Measurements from ENCODE around the gene AHCYL1. TPM values are rescaled to one million over a fixed set of nuclear protein-coding genes. Genes with fewer than 3 reads are reported as not detected.

The AHCYL1 gene
- total and polyA plus RNA-seq, 2 donors (not counting 1 experiment from before 2014, with no cell fraction given) = 24.3 to 51.4 TPM

DNA sequence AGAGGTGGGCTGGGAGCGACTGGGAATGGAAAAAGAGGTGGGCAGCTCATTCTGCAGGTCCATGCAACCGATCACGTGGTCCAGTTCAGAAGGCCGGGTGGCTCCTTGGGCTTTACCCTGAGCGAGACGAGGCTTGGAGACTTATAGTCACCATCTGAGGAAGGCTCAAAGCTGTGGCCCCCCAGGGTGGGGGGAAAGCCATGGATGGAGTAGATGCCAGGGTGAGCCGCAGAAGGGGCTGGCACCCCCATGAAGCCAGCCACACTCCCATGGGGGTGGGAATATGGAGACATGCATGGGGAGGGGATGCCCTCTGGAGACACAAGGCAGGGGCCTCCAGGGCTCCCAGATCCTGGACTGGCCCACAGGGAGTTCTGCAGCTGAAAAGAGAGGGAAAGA lies 76.1 kb downstream of the AHCYL1 start:
- Histone ChIP-seq H3K4me3 (ENCODE audit: control extremely low read depth in 1 of 5, extremely low read depth in 1 of 5, insufficient read depth in 1 of 5, low read depth in 2 of 5, low read length in 4 of 5) (no peak overlapping the region), H4K20me1 (ENCODE audit: control insufficient read depth, insufficient read depth, low read length, poor library complexity, severe bottlenecking) (peaks cover 16% of the 10 kb centered on the region), H3K79me2 (ENCODE audit: control insufficient read depth, insufficient read depth, low read length) (no peaks in the 10 kb centered on the region), H3K4me1 (ENCODE audit: control insufficient read depth in 2 of 2, insufficient read depth in 2 of 2, low read length in 2 of 2) (no peaks in the 10 kb centered on the region), H3K27ac (ENCODE audit: low read length in 2 of 2) (no peak overlapping the region), H3K27me3 (replicated peaks in 1 of 4; ENCODE audit: control extremely low read depth in 1 of 4, control insufficient read depth in 3 of 4, insufficient read depth in 4 of 4, low read length in 3 of 4) (no peaks in the 10 kb centered on the region), H3K36me3 (replicated peaks in 1 of 2; ENCODE audit: control extremely low read depth in 1 of 2, control insufficient read depth in 1 of 2, extremely low read depth in 1 of 2, insufficient read depth in 2 of 2, low read length in 1 of 2) (peaks cover 0 to 35% of the 10 kb centered on the region in 2 experiments), H3K9me3 (ENCODE audit: control extremely low read depth in 1 of 3, control insufficient read depth in 2 of 3, insufficient read depth in 1 of 3, low read length in 2 of 3) (no peaks in the 10 kb centered on the region), H3K4me2 (replicated peaks; ENCODE audit: low read depth, low read length, poor library complexity, severe bottlenecking) (no peak overlapping the region), H2AFZ (ENCODE audit: insufficient read depth, low read depth, low read length, poor library complexity, severe bottlenecking) (no peak overlapping the region), H3K9ac (ENCODE audit: low read length) (no peak overlapping the region)
- intact Hi-C loops (cut with micrococcal nuclease) = no loop called here
- WGBS (ENCODE audit: insufficient coverage) = 94% methylated on average over 6 of the region's 7 CpGs
- DNase-seq (no peak), ATAC-seq (ENCODE audit: low read depth) (no peak)
- ChIA-PET POLR2A (interaction anchor here (1.0 kb wide), 1 partner anchor 26 kb away, joined by 3 read pairs; the partner anchor contains the start of gene STRIP1), CTCF (interaction anchor here (0.5 to 3.3 kb wide), 22 partner anchors 8 to 884 kb away, joined by 3 to 13 read pairs (median 4); partner anchors contain the start of gene STRIP1)
- Mint-ChIP-seq H3K27ac (no peak overlapping the region), H3K4me1 (no peaks in the 10 kb centered on the region), H3K27me3 (peaks cover 6% of the 10 kb centered on the region), H3K9me3 (ENCODE audit: insufficient read depth) (no peaks in the 10 kb centered on the region), H3K4me3 (no peak overlapping the region)
- no peak for TF ChIP-seq EZH2 (IDR thresholded peaks at IDR 0.05; ENCODE audit: borderline replicate concordance, insufficient read depth, low read depth, low read length, poor library complexity, severe bottlenecking)
- TF ChIP-seq, protein P1, sequence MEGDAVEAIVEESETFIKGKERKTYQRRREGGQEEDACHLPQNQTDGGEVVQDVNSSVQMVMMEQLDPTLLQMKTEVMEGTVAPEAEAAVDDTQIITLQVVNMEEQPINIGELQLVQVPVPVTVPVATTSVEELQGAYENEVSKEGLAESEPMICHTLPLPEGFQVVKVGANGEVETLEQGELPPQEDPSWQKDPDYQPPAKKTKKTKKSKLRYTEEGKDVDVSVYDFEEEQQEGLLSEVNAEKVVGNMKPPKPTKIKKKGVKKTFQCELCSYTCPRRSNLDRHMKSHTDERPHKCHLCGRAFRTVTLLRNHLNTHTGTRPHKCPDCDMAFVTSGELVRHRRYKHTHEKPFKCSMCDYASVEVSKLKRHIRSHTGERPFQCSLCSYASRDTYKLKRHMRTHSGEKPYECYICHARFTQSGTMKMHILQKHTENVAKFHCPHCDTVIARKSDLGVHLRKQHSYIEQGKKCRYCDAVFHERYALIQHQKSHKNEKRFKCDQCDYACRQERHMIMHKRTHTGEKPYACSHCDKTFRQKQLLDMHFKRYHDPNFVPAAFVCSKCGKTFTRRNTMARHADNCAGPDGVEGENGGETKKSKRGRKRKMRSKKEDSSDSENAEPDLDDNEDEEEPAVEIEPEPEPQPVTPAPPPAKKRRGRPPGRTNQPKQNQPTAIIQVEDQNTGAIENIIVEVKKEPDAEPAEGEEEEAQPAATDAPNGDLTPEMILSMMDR (IDR thresholded peaks at IDR 0.05) = no peak

DNA sequence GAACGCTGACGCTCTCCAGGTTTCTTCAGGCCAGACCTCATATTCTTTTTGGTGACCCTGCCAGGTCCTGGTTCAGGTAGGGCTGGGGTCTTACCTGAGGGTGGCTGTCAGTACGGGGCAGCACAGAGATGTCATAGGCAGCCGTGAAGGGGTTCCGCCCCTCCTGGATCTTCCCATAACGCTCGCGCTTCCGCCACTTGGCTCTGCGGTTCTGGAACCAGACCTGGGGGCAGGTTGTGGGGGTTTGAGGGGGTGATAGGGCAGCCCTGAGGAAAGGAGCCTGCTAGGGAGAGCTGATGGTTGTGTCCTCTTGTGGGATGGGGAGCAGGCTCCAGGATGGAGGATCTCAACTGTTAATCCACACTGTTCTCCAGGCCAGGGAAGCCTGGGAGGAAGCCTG lies 76.8 kb downstream of the AHCYL1 start:
- H3K9me3 Mint-ChIP-seq (ENCODE audit: insufficient read depth) = no peaks in the 10 kb centered on the region
- Histone ChIP-seq H3K9ac (ENCODE audit: low read length) (no peak overlapping the region), H3K9me3 (ENCODE audit: control extremely low read depth in 1 of 3, control insufficient read depth in 2 of 3, insufficient read depth in 1 of 3, low read length in 2 of 3) (no peaks in the 10 kb centered on the region), H3K27me3 (replicated peaks in 1 of 4; ENCODE audit: control extremely low read depth in 1 of 4, control insufficient read depth in 3 of 4, insufficient read depth in 4 of 4, low read length in 3 of 4) (peaks cover 0 to 2% (median 0%) of the 10 kb centered on the region in 4 experiments), H3K36me3 (replicated peaks in 1 of 2; ENCODE audit: control extremely low read depth in 1 of 2, control insufficient read depth in 1 of 2, extremely low read depth in 1 of 2, insufficient read depth in 2 of 2, low read length in 1 of 2) (peaks cover 0 to 28% of the 10 kb centered on the region in 2 experiments), H3K79me2 (ENCODE audit: control insufficient read depth, insufficient read depth, low read length) (no peaks in the 10 kb centered on the region), H2AFZ (ENCODE audit: insufficient read depth, low read depth, low read length, poor library complexity, severe bottlenecking) (no peak overlapping the region), H3K4me2 (replicated peaks; ENCODE audit: low read depth, low read length, poor library complexity, severe bottlenecking) (no peak overlapping the region), H3K4me3 (ENCODE audit: control extremely low read depth in 1 of 5, extremely low read depth in 1 of 5, insufficient read depth in 1 of 5, low read depth in 2 of 5, low read length in 4 of 5) (no peak overlapping the region), H3K4me1 (ENCODE audit: control insufficient read depth in 2 of 2, insufficient read depth in 2 of 2, low read length in 2 of 2) (no peaks in the 10 kb centered on the region), H3K27ac (ENCODE audit: low read length in 2 of 2) (no peak overlapping the region), H4K20me1 (ENCODE audit: control insufficient read depth, insufficient read depth, low read length, poor library complexity, severe bottlenecking) (peaks cover 16% of the 10 kb centered on the region)
- no peak for ATAC-seq (ENCODE audit: low read depth)
- no peak for DNase-seq
- H3K27me3 Mint-ChIP-seq = peaks cover 9% of the 10 kb centered on the region
- intact Hi-C loops (cut with micrococcal nuclease) = no loop called here
- no peak for TF ChIP-seq EZH2 (IDR thresholded peaks at IDR 0.05; ENCODE audit: borderline replicate concordance, insufficient read depth, low read depth, low read length, poor library complexity, severe bottlenecking)
- TF ChIP-seq, protein P1 (IDR thresholded peaks at IDR 0.05) = no peak
- CTCF ChIA-PET = interaction anchor here (0.9 to 2.4 kb wide), 6 partner anchors 10 to 515 kb away, joined by 3 to 10 read pairs (median 3); no protein-coding TSS in a partner anchor
- H3K27ac Mint-ChIP-seq = no peak overlapping the region
- H3K4me1 Mint-ChIP-seq = no peaks in the 10 kb centered on the region
- POLR2A ChIA-PET = no interaction called here
- 98% methylated on average over 10 of the region's 10 CpGs for WGBS (ENCODE audit: insufficient coverage)
- H3K4me3 Mint-ChIP-seq = no peak overlapping the region

Data from B cell (primary cell).